T-cell (primary cell): Measurements from ENCODE around the gene CMBL. TPM values are rescaled to one million over a fixed set of nuclear protein-coding genes. Genes with fewer than 3 reads are reported as not detected.

Source experiments
- ATAC-seq, 4 experiments: fragments of 200-7000 bp in 3 of 4; fragments of 150-1000 bp in 1 of 4; cut with Tn5 transposase; replicated peaks in 1 of 4; 1 replicate in 3 of 4; 2 replicates in 1 of 4; pipeline ENCODE4 v1.10.0; 2021; ENCODE audit warnings: moderate library complexity in 3 of 4, mild to moderate bottlenecking in 2 of 4, moderate number of reproducible peaks in 1 of 4
- CTCF ChIA-PET, 2 donors: fragments of 300-600 bp; sonication (Branson Sonifier 250); formaldehyde crosslinking; loops; one replicate each; lab custom pipeline; 2022; ENCODE audit warnings: antibody characterized with exemption in 2 of 2; lab: Charles Lee
- POLR2A ChIA-PET, 2 donors: fragments of 300-600 bp; sonication (Branson Sonifier 250); formaldehyde crosslinking; loops; one replicate each; lab custom pipeline; 2022; ENCODE audit warnings: antibody characterized with exemption in 2 of 2; lab: Charles Lee
- DNase-seq, 35 experiments: peaks; one replicate each; pipeline versions ENCODE4 v3.0.0 to v3.0.0-alpha.2; 2013 to 2023
- H3K27ac ChIP-seq: one replicate; pipeline ENCODE4 v1.5.1; 2013; ENCODE audit warnings: low read length
- H3K27me3 ChIP-seq, 2 experiments: replicated peaks in 1 of 2; 1 replicate in 1 of 2; 2 replicates in 1 of 2; pipeline versions ENCODE4 v1.6.1 to v1.7.0; 2013; ENCODE audit warnings: low read length in 1 of 2, mixed read lengths in 1 of 2; ENCODE audit not compliant: control insufficient read depth in 2 of 2, insufficient read depth in 2 of 2; ENCODE audit errors: extremely low read depth in 1 of 2
- H3K36me3 ChIP-seq, 2 donors: 1 replicate in 1 of 2; 2 replicates in 1 of 2; pipeline versions ENCODE4 v1.6.1 to v1.7.0; 2013; ENCODE audit warnings: low read length in 1 of 2; ENCODE audit not compliant: control insufficient read depth in 2 of 2, insufficient read depth in 1 of 2; ENCODE audit errors: extremely low read depth in 1 of 2
- H3K4me1 ChIP-seq, 2 experiments: 1 replicate in 1 of 2; 2 replicates in 1 of 2; pipeline versions ENCODE4 v1.6.1 to v1.7.0; 2013; ENCODE audit warnings: low read length in 2 of 2, mixed read lengths in 1 of 2; ENCODE audit not compliant: insufficient read depth in 2 of 2, control insufficient read depth in 1 of 2; ENCODE audit errors: extremely low read depth in 1 of 2
- H3K4me3 ChIP-seq, 2 donors: 1 replicate in 1 of 2; 2 replicates in 1 of 2; pipeline versions ENCODE4 v1.5.1 to v1.7.0; 2013; ENCODE audit warnings: mild to moderate bottlenecking in 2 of 2, low read length in 1 of 2, moderate library complexity in 1 of 2; ENCODE audit not compliant: control insufficient read depth in 1 of 2; ENCODE audit errors: extremely low read depth in 1 of 2
- H3K9me3 ChIP-seq: 2 replicates; pipeline ENCODE4 v1.7.0; 2013
- H3K27ac Mint-ChIP-seq, 2 donors: one replicate each; pipeline ENCODE4 v1.8.0; 2020 to 2021; ENCODE audit warnings: mild to moderate bottlenecking in 2 of 2, mixed read lengths in 2 of 2
- H3K27me3 Mint-ChIP-seq, 2 donors: one replicate each; pipeline ENCODE4 v1.8.0; 2021 to 2022; ENCODE audit warnings: mixed read lengths in 2 of 2
- H3K36me3 Mint-ChIP-seq: one replicate; pipeline ENCODE4 v1.8.0; 2021; ENCODE audit warnings: mixed read lengths
- H3K4me1 Mint-ChIP-seq, 3 donors: one replicate each; pipeline ENCODE4 v1.8.0; 2020 to 2022; ENCODE audit warnings: mixed read lengths in 3 of 3, mild to moderate bottlenecking in 1 of 3
- H3K4me3 Mint-ChIP-seq, 3 donors: one replicate each; pipeline ENCODE4 v1.8.0; 2020 to 2022; ENCODE audit warnings: mild to moderate bottlenecking in 3 of 3, mixed read lengths in 3 of 3, moderate library complexity in 3 of 3
- H3K9me3 Mint-ChIP-seq, 3 donors: one replicate each; pipeline ENCODE4 v1.8.0; 2020 to 2022; ENCODE audit warnings: mixed read lengths in 3 of 3
- WGBS: methylation state at CpG from one replicate; pipeline ENCODE4 v1.1.5; 2013; ENCODE audit warnings: missing lambda C conversion rate; ENCODE audit not compliant: insufficient coverage; 5-methylcytosine and 5-hydroxymethylcytosine counted together
- total RNA-seq, 35 experiments: library from RNA in 6 of 35; stranded (reverse) in 6 of 35; fragments of 120-200 nt in 1 of 35; gene quantifications; one replicate each; pipeline versions ENCODE4 v1.2.1 to v1.2.4 and lab custom pipeline; 2013 to 2026

The CMBL gene
- total RNA-seq, 5 donors from 2014 or later (not counting 1 experiment from before 2014, with no cell fraction given): 0.19 to 1.2 (median 0.80) TPM

DNA sequence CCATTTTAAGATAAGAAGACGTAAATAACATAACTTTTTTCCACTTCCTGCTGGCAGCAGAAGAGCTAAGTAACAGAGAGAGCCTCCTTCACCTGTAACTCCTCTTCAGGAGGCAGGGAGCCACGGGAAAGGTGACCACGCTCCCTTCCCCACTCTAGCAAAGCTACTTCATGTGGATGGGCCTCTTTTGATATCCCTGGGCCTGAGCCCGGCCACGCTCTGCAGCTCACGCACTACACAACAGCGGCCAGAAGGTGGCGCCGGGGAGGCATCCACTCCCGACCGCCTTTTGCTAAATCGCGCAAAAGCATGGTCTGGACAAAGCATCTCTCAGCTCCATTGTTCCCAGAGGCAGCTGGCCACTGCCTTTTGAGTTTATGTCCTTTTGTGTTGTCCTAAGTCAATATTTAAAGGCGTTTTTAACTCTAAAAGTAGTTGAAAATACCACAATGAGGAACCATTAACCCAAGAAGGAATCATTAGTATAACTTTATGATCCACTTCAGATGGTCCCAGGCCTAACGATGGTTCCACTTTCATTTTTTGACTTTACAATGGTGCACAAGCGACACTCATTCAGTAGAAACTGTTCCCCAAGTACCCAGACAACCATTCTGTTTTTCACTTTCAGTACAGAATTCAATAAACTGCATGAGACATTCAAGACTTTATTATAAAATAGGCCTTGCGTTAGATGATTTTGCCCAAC is 23.6 kb downstream of the CMBL start:
- ATAC-seq (peak; percentile 86 to 94 (median 92)), DNase-seq (peak; percentile 44 to 83 (median 67))
- Histone ChIP-seq H3K9me3 (no peaks in the 10 kb centered on the region), H3K27ac (no peak overlapping the region), H3K4me1 (peaks cover 0 to 13% of the 10 kb centered on the region in 2 experiments), H3K36me3 (no peaks in the 10 kb centered on the region), H3K4me3 (no peak overlapping the region), H3K27me3 (peaks cover 0 to 9% of the 10 kb centered on the region in 2 experiments)
- POLR2A ChIA-PET: no interaction called here
- CTCF ChIA-PET: interaction anchor here (0.8 to 2.7 kb wide), 21 partner anchors 20 to 350 kb away, joined by 3 to 22 read pairs (median 5); partner anchors contain the start of gene ROPN1L (in 1 of the 2)
- H3K9me3 Mint-ChIP-seq: no peaks in the 10 kb centered on the region
- H3K36me3 Mint-ChIP-seq: no peaks in the 10 kb centered on the region
- 13% methylated on average over 13 of the region's 17 CpGs for WGBS
- H3K27ac Mint-ChIP-seq: no peak overlapping the region
- peaks cover 0 to 2% of the 10 kb centered on the region in 2 donors for H3K27me3 Mint-ChIP-seq
- H3K4me1 Mint-ChIP-seq: peaks cover 7 to 12% (median 9%) of the 10 kb centered on the region in 3 donors
- no peak overlapping the region for H3K4me3 Mint-ChIP-seq

GRCh38 chr5:10279925-10280720 is 27.6 kb downstream of the CMBL start:
- DNase-seq (no peak), ATAC-seq (no peak)
- H3K4me3 Mint-ChIP-seq: no peak overlapping the region
- H3K27me3 Mint-ChIP-seq: peaks cover 0 to 2% of the 10 kb centered on the region in 2 donors
- WGBS: 68% methylated on average over 3 of the region's 7 CpGs
- POLR2A ChIA-PET: no interaction called here
- no peaks in the 10 kb centered on the region for H3K36me3 ChIP-seq
- no peaks in the 10 kb centered on the region for H3K36me3 Mint-ChIP-seq
- H3K4me1 Mint-ChIP-seq: peaks cover 12 to 14% (median 14%) of the 10 kb centered on the region in 3 donors
- H3K9me3 Mint-ChIP-seq: no peaks in the 10 kb centered on the region
- H3K4me3 ChIP-seq: no peak overlapping the region
- no peak overlapping the region for H3K27ac Mint-ChIP-seq
- peaks cover 0 to 7% of the 10 kb centered on the region in 2 experiments for H3K4me1 ChIP-seq
- H3K27me3 ChIP-seq: peaks cover 0 to 7% of the 10 kb centered on the region in 2 experiments
- CTCF ChIA-PET: interaction anchor here in 1 of 2 donors (0.7 kb wide), 1 partner anchor 87 kb away, joined by 3 read pairs; no protein-coding TSS in a partner anchor
- H3K9me3 ChIP-seq: no peaks in the 10 kb centered on the region
- no peak overlapping the region for H3K27ac ChIP-seq

- Mint-ChIP-seq H3K9me3 (no peaks in the 10 kb centered on the region), H3K27me3 (peaks cover 0 to 2% of the 10 kb centered on the region in 2 donors), H3K27ac (no peak overlapping the region), H3K36me3 (no peaks in the 10 kb centered on the region), H3K4me1 (peaks cover 16 to 21% (median 16%) of the 10 kb centered on the region in 3 donors), H3K4me3 (no peak overlapping the region)
- peaks cover 0 to 7% of the 10 kb centered on the region in 2 experiments for H3K27me3 ChIP-seq
- CTCF ChIA-PET: interaction anchor here in 1 of 2 donors (0.6 kb wide), 1 partner anchor 112 kb away, joined by 7 read pairs; no protein-coding TSS in a partner anchor
- no peak for ATAC-seq
- 80% methylated on average over 1 of the region's 4 CpGs for WGBS
- H3K9me3 ChIP-seq: no peaks in the 10 kb centered on the region
- no peak overlapping the region for H3K4me3 ChIP-seq
- peaks cover 0 to 8% of the 10 kb centered on the region in 2 experiments for H3K4me1 ChIP-seq
- POLR2A ChIA-PET: interaction anchor here in 1 of 2 donors (0.7 kb wide), 1 partner anchor 341 kb away, joined by 4 read pairs; no protein-coding TSS in a partner anchor
- DNase-seq: no peak
- H3K36me3 ChIP-seq: no peaks in the 10 kb centered on the region
- no peak overlapping the region for H3K27ac ChIP-seq
Measured at GRCh38 chr5:10279328-10279727, 28.4 kb downstream of the CMBL start.

GRCh38 chr5:10278658-10279279 is 28.9 kb downstream of the CMBL start:
- peaks cover 0 to 2% of the 10 kb centered on the region in 2 donors for H3K27me3 Mint-ChIP-seq
- Histone ChIP-seq H3K4me1 (peaks cover 0 to 4% of the 10 kb centered on the region in 2 experiments), H3K27me3 (peaks cover 0 to 11% of the 10 kb centered on the region in 2 experiments), H3K27ac (no peak overlapping the region), H3K9me3 (no peaks in the 10 kb centered on the region), H3K4me3 (no peak overlapping the region), H3K36me3 (no peaks in the 10 kb centered on the region)
- 79% methylated on average over 10 of the region's 12 CpGs for WGBS
- H3K4me3 Mint-ChIP-seq: no peak overlapping the region
- no peak overlapping the region for H3K27ac Mint-ChIP-seq
- ChIA-PET CTCF (interaction anchor here (0.6 kb wide), 2 partner anchors 112 to 378 kb away, joined by 4 to 7 read pairs; no protein-coding TSS in a partner anchor), POLR2A (interaction anchor here in 1 of 2 donors (0.7 kb wide), 1 partner anchor 341 kb away, joined by 4 read pairs; no protein-coding TSS in a partner anchor)
- no peak for ATAC-seq
- H3K9me3 Mint-ChIP-seq: no peaks in the 10 kb centered on the region
- H3K36me3 Mint-ChIP-seq: no peaks in the 10 kb centered on the region
- peaks cover 14 to 20% (median 14%) of the 10 kb centered on the region in 3 donors for H3K4me1 Mint-ChIP-seq
- DNase-seq: no peak

DNA sequence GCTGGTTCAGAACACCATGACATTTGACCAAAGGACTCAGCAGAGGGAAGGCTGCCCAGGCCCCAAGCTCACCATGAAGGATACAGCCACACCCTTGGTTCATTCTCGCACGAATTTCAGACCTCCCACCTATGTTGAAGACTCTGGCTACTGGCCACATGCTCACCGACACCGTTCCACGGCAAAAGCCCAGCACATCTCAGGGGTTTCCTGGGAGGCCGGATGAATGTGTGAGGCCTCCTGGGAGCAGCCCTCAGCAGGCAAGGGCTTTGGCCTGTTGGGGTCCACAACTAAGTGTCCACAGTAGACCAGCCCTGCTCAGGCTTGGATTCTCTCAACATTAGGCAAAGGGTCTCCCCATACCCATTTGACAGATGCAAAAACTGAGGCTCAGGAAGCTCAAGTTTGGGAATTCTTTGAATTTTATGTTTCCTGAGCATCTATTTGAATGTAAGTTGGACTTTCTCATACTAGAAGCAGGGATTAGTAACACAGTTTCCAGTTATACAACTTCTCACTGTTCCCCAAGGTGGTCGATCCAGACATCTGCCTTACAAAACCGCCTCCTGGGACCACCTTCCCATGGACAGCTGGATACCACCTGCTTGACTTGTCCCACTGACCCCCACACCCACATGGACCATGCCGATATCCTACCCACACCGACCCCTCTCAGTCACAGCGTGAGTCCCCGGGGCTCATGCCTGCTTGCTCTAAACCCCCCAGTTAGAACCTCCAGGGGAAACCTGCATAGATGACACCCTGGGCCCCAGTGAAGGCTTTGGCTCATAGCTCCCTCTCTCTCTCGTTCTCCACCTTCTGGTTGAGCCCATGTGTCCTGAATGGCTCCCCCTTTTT is 29.7 kb downstream of the CMBL start:
- Histone ChIP-seq H3K27ac (no peak overlapping the region), H3K9me3 (no peaks in the 10 kb centered on the region), H3K27me3 (peaks cover 0 to 14% of the 10 kb centered on the region in 2 experiments), H3K36me3 (no peaks in the 10 kb centered on the region), H3K4me3 (no peak overlapping the region), H3K4me1 (peaks cover 0 to 3% of the 10 kb centered on the region in 2 experiments)
- ChIA-PET POLR2A (no interaction called here), CTCF (interaction anchor here in 1 of 2 donors (0.6 kb wide), 1 partner anchor 379 kb away, joined by 4 read pairs; no protein-coding TSS in a partner anchor)
- no peak for ATAC-seq
- H3K9me3 Mint-ChIP-seq: no peaks in the 10 kb centered on the region
- H3K27me3 Mint-ChIP-seq: peaks cover 0 to 2% of the 10 kb centered on the region in 2 donors
- peaks cover 10 to 18% (median 12%) of the 10 kb centered on the region in 3 donors for H3K4me1 Mint-ChIP-seq
- no peak for DNase-seq
- no peaks in the 10 kb centered on the region for H3K36me3 Mint-ChIP-seq
- no peak overlapping the region for H3K27ac Mint-ChIP-seq
- no peak overlapping the region for H3K4me3 Mint-ChIP-seq
- WGBS: 97% methylated on average over 11 of the region's 13 CpGs
